Fibroblast of lung (primary cell): ENCODE measurements around the gene LIMK2. TPM values are rescaled to one million over a fixed set of nuclear protein-coding genes. Genes with fewer than 3 reads are reported as not detected.

Experiments used
- DNase-seq, 2 donors: peaks; one replicate each; pipeline versions ENCODE4 v3.0.0 to v3.0.0-alpha.2; 2010; ENCODE audit warnings: low read depth in 2 of 2
- H2AFZ ChIP-seq: 2 replicates; pipeline ENCODE4 v1.5.1; 2012; ENCODE audit warnings: low read length, control low read depth, inconsistent platforms
- H3K27ac ChIP-seq: 2 replicates; pipeline ENCODE4 v1.5.1; 2011; ENCODE audit warnings: low read length, control low read depth; ENCODE audit not compliant: insufficient read depth
- H3K27me3 ChIP-seq: 2 replicates; pipeline ENCODE4 v1.5.1; 2011; ENCODE audit warnings: mild to moderate bottlenecking, low read length; ENCODE audit not compliant: control insufficient read depth, insufficient read depth
- H3K36me3 ChIP-seq: 2 replicates; pipeline ENCODE4 v1.5.1; 2011; ENCODE audit warnings: low read length; ENCODE audit not compliant: control insufficient read depth, insufficient read depth
- H3K4me1 ChIP-seq: 2 replicates; pipeline ENCODE4 v1.5.1; 2011; ENCODE audit warnings: low read length; ENCODE audit not compliant: control insufficient read depth, insufficient read depth; ENCODE audit errors: extremely low read depth
- H3K4me2 ChIP-seq: 2 replicates; pipeline ENCODE4 v1.5.1; 2011; ENCODE audit warnings: low read length, control low read depth; ENCODE audit not compliant: insufficient read depth; ENCODE audit errors: extremely low read depth
- H3K4me3 ChIP-seq, 4 experiments: fragments of 200-600 bp in 1 of 4; sonication (generic) in 1 of 4; replicated peaks in 1 of 4; 2 replicates each; pipeline ENCODE4 v1.5.1; 2011 to 2016; ENCODE audit warnings: low read length in 4 of 4, low read depth in 3 of 4, mild to moderate bottlenecking in 3 of 4, control low read depth in 2 of 4, inconsistent platforms in 1 of 4, mixed read lengths in 1 of 4; ENCODE audit not compliant: insufficient read depth in 1 of 4; ENCODE audit errors: control extremely low read depth in 1 of 4
- H3K79me2 ChIP-seq: 2 replicates; pipeline ENCODE4 v1.5.1; 2012; ENCODE audit warnings: mild to moderate bottlenecking, low read length, inconsistent platforms; ENCODE audit not compliant: control insufficient read depth, insufficient read depth
- H3K9ac ChIP-seq: 2 replicates; pipeline ENCODE4 v1.5.1; 2011; ENCODE audit warnings: mild to moderate bottlenecking, low read length, control low read depth; ENCODE audit not compliant: insufficient read depth
- H3K9me3 ChIP-seq: 2 replicates; pipeline ENCODE4 v1.5.1; 2012; ENCODE audit warnings: low read depth, low read length; ENCODE audit not compliant: control insufficient read depth, insufficient read depth
- H4K20me1 ChIP-seq: 2 replicates; pipeline ENCODE4 v1.5.1; 2011; ENCODE audit warnings: low read length; ENCODE audit not compliant: control insufficient read depth, insufficient read depth; ENCODE audit errors: extremely low read depth
- EZH2 ChIP-seq: IDR thresholded peaks from 2 replicates; pipeline ENCODE4 v1.5.1; 2012; ENCODE audit warnings: low read length, control low read depth, mild to moderate bottlenecking; ENCODE audit errors: missing control alignments
- polyA plus RNA-seq, 2 donors: library from polyadenylated mRNA; depleted of rRNA in 1 of 2; stranded (reverse) in 1 of 2; unstranded in 1 of 2; fragments of >200 nt; gene quantifications; 2 replicates each; pipeline ENCODE4 v1.2.1, GENCODE V29; 2011 to 2012; ENCODE audit warnings: missing spikeins in 1 of 2
- total RNA-seq: library from RNA; depleted of rRNA; stranded (reverse); fragments of >200 nt; gene quantifications from 2 replicates; pipeline ENCODE4 v1.2.1, GENCODE V29; 2014
- TF ChIP-seq, protein P1 (sequence below), 2 donors: IDR thresholded peaks in 1 of 2; conservative IDR thresholded peaks in 1 of 2; 1 replicate in 1 of 2; 2 replicates in 1 of 2; pipeline ENCODE4 v1.5.1; 2011 to 2012; ENCODE audit warnings: low read length in 2 of 2, control low read depth in 1 of 2, inconsistent platforms in 1 of 2, low read depth in 1 of 2, mild to moderate bottlenecking in 1 of 2

Gene LIMK2
- total and polyA plus RNA-seq, 2 donors (not counting 1 experiment from before 2014, with no cell fraction given) = 3.4 to 20.0 TPM

- Histone ChIP-seq H3K4me2 (no peak overlapping the region), H3K27ac (no peak overlapping the region), H3K4me3 (no peak overlapping the region), H3K4me1 (no peaks in the 10 kb centered on the region), H3K36me3 (peaks cover 9% of the 10 kb centered on the region), H3K79me2 (no peaks in the 10 kb centered on the region), H3K9ac (no peak overlapping the region), H3K27me3 (no peaks in the 10 kb centered on the region), H3K9me3 (no peaks in the 10 kb centered on the region), H2AFZ (no peak overlapping the region), H4K20me1 (no peaks in the 10 kb centered on the region)
- TF ChIP-seq EZH2 = no peak
- TF ChIP-seq, protein P1, sequence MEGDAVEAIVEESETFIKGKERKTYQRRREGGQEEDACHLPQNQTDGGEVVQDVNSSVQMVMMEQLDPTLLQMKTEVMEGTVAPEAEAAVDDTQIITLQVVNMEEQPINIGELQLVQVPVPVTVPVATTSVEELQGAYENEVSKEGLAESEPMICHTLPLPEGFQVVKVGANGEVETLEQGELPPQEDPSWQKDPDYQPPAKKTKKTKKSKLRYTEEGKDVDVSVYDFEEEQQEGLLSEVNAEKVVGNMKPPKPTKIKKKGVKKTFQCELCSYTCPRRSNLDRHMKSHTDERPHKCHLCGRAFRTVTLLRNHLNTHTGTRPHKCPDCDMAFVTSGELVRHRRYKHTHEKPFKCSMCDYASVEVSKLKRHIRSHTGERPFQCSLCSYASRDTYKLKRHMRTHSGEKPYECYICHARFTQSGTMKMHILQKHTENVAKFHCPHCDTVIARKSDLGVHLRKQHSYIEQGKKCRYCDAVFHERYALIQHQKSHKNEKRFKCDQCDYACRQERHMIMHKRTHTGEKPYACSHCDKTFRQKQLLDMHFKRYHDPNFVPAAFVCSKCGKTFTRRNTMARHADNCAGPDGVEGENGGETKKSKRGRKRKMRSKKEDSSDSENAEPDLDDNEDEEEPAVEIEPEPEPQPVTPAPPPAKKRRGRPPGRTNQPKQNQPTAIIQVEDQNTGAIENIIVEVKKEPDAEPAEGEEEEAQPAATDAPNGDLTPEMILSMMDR (conservative IDR thresholded peaks at IDR 0.05 in 1 of 2, IDR thresholded peaks at IDR 0.05 in 1 of 2; ENCODE audit: low read depth in 1 of 2, low read length in 2 of 2) = no peak
- DNase-seq = no peak
Measured at GRCh38 chr22:31263896-31264640, 52.0 kb downstream of the LIMK2 start.

GRCh38 chr22:31268281-31268680 is 56.2 kb downstream of the LIMK2 start:
- no peaks in the 10 kb centered on the region for H4K20me1 ChIP-seq
- TF ChIP-seq, protein P1 (conservative IDR thresholded peaks at IDR 0.05 in 1 of 2, IDR thresholded peaks at IDR 0.05 in 1 of 2; ENCODE audit: low read depth in 1 of 2, low read length in 2 of 2) = no peak
- no peak for TF ChIP-seq EZH2
- DNase-seq = no peak
- no peak overlapping the region for H3K4me2 ChIP-seq
- no peak overlapping the region for H3K27ac ChIP-seq
- H3K4me3 ChIP-seq = no peak overlapping the region
- H3K9me3 ChIP-seq = no peaks in the 10 kb centered on the region
- H3K36me3 ChIP-seq = peaks cover 7% of the 10 kb centered on the region
- no peak overlapping the region for H2AFZ ChIP-seq
- no peaks in the 10 kb centered on the region for H3K79me2 ChIP-seq
- no peaks in the 10 kb centered on the region for H3K4me1 ChIP-seq
- no peaks in the 10 kb centered on the region for H3K27me3 ChIP-seq
- no peak overlapping the region for H3K9ac ChIP-seq

DNA sequence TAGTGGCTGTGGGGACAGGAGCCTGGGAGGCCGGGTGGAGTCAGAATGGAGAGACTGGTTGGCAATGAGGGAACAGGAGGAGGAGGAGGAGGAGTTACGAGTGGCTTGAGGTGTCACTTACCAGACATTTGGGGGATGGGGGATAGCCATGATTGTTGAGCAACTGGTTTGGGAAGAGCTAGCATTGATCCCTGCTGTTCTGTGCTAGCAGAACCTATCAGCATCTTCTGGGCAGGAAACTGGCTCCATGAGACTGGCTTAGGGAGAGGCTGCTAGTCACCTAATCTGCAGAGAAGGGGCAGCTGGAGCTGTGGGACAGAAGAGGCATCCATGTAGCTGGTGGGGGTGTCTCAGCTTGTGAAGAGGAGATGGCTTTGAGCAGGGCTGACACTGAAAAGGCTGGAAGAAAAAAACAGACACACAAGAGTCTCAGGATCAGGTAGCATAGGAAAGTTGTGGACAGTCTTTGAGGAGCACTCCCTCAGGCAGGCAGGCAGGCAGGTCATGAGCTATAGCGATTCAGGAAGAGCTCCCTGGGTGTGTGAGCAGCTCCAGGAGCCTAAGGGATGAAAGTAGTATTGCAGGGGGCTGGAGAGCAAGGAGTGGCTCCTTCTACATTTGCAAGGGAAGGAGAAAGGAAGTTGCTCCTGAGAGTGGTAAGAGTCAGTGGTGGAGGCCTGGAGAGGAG is 57.9 kb downstream of the LIMK2 start:
- no peak overlapping the region for H3K27ac ChIP-seq
- no peak for DNase-seq
- no peak for TF ChIP-seq EZH2
- TF ChIP-seq, protein P1 (conservative IDR thresholded peaks at IDR 0.05 in 1 of 2, IDR thresholded peaks at IDR 0.05 in 1 of 2; ENCODE audit: low read depth in 1 of 2, low read length in 2 of 2) = no peak
- no peaks in the 10 kb centered on the region for H3K9me3 ChIP-seq
- H3K4me1 ChIP-seq = no peaks in the 10 kb centered on the region
- no peaks in the 10 kb centered on the region for H3K27me3 ChIP-seq
- peaks cover 11% of the 10 kb centered on the region for H3K36me3 ChIP-seq
- no peaks in the 10 kb centered on the region for H4K20me1 ChIP-seq
- no peak overlapping the region for H2AFZ ChIP-seq
- no peak overlapping the region for H3K4me3 ChIP-seq
- no peak overlapping the region for H3K9ac ChIP-seq
- H3K4me2 ChIP-seq = no peak overlapping the region
- H3K79me2 ChIP-seq = no peaks in the 10 kb centered on the region
